ENCODE results near the gene ACER2.
"Not testable (repeated sequence)": the region's sequence is repeated elsewhere in the genome, so short reads cannot be mapped to it uniquely, and the experiment has no call there.

The ACER2 gene

DNA sequence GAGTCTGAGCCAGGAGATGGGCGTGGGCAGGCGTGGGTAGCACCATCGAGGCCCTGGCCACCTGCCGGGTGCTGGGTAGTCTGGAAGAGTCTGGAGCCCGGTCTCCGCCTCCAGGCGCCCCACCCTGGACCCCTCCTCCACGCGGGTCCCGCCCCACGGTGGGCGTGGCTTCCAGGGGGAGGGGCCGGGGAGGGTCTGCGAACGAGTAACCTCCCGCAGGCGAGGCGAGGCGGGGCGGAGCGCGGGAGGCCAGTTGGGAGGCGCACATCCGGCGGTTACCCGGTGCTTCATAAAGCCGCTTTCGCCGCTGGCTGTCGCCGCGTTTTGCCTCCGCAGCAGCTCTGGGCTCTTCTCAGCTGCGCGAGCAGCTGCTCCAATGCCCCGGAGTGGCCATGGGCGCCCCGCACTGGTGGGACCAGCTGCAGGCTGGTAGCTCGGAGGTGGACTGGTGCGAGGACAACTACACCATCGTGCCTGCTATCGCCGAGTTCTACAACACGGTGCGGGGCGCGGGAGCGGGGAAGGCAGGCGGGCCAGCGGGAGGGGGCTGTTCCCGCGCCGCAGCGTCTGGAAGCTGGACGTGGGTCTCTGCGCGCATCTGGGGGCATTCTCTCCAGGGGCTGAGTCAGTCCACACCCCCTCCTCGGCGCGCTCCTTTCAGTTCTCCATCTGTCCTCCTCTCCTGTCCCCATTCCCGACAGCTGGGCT lies at the start of gene ACER2:
TSS of gene ACER2 (plus strand) at position 317 of the 708 bp plus-strand sequence. CDS start at position 393, 76 bp downstream.
- peak; percentile 35 to 98 (median 84) for DNase-seq

DNA sequence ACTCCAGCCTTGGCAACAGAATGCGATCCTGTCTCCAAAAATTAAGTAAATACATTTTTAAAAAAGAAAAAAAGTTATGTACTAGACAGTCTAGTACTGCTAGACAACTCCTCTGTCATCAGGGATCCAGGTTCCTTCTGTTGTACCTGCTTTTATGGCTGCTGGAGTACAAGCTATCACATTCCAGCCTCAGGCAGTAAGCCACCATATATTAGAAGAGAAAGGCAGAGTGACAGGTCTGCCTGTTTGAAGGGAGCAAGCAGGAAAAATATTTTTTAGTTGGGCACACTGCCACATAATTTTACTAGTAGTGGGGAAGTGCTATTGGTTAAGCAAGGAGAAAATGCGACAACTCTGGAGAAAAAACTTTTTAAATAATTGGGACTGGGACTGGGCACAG lies 39.7 kb upstream of the ACER2 start:
- DNase-seq: no peak

DNA sequence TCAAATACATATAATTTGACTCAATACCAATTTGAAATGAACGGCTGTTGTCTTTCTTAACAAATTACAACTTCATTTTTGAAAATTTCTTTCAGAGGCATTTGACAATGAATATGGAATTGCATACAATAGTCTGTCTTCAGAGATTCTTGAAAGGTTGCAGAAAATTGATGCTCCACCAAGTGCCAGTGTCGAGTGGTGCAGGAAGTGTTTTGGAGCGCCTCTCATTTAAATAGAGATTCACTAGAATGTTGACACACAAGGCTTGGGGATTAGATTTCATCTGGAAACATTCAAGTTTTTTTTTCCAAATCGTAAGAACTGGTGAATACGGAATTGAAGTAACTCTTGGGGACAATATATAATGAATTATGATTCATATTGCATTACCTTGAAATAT lies 36.9 kb upstream of the ACER2 start:
- peak in 1 of 56 donors; percentile 3 for DNase-seq

DNA sequence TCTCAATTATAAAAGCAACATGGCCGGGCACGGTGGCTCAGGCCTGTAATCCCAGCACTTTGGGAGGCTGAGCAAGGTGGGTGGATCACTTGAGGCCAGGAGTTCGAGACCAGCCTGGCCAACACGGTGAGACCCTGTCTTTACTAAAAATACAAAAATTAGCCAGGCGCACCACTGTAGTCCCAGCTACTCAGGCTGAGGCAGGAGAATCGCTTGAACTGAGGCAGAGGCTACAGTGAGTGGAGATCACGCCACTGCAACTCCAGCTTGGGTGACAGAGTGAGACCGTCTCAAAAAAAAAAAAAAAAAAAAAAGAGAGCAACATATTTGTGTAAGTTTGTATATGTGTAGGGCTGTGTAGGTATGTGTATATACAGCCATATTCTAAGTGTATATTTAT lies 36.2 kb upstream of the ACER2 start:
- DNase-seq: no peak

DNA sequence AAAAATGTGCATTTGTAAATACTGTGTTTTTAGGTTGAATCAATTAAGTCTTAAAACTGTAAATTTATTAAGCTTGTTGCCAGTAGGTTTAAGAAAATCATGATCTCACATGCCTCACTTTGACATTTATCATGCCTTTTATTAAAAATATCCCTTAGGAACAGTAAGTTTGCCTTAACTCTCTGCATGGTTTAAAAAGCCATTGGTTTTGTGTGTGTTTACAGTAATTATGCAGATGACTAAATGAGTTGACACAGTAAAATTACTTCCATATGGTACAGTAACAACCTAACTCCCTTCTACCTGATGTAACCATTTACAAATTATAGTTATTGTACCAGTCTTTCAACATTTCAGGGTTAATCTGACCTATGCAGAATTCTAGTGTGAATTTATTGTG lies 35.3 kb upstream of the ACER2 start:
- no peak for DNase-seq

DNA sequence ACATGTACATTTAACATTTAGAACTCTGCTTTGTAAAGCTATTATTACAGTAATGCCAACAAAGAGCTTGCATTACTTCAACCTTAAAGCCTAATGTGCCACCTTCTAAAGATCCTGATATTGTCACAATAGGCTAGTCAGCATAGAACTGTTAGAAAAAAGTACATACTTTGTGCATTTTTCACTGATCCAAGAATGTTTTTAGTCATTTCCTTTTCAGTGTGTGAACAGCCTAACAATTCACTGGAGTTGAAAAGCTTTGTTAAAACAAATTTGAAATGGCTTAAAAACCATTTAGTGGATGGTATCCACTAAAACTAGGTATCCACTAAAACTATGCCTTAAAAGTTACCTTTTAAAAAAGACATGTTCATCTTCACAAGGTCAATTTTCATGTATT lies 33.3 kb upstream of the ACER2 start:
- DNase-seq: no peak

DNA sequence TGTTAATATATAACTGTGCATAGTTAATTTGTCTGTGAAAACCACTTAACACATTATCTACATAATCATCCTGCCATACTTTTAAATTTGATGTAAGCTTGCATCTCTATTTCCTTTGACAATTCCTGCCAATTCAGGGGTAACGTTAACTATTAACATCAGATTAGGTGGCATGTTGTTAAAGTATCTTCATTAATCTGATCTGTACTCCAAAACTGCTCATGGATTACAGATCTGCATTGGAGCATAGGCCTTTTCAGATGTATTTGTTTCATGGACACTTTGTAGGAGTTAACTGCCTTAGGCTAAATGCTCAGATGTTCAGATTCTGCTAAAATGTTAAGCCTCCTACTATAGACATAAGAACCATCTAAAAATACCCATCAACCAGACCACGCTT lies 31.9 kb upstream of the ACER2 start:
- DNase-seq: no peak

DNA sequence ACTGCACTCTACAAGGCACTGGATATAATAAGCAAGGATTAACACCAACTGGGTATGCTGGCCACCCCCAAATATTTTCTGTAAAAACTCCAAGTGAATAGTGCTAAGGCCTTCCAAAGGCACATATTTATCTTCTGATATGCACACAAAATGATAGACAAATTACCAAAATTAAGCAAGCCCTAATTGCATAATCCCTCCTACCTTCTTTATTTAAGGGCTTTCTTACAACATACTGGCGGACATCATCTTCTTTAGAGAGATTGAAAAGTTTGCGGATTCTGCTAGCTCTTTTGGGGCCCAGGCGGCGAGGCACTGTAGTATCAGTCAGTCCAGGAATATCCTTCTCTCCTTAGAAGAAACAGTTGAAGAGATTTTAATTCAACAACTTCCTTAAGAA lies 30.6 kb upstream of the ACER2 start:
- no peak for DNase-seq

DNA sequence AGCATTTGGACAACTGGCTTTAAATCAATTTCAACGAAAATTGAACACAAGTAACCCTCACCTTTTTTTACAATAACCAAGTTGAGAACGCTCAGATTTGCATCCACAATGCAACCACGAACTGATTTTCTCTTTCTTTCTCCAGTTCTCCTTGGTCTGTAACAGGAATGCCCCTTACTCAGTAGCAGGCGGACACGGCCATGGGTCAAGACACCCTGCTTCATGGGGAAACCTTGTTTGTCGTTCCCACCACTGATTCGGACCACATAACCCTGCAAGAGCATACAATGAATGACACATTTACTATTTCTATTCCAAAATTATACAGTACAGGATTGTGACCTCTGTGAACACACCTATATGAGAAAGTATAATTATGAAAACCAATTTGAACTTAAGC lies 30.2 kb upstream of the ACER2 start:
- no peak for DNase-seq

DNA sequence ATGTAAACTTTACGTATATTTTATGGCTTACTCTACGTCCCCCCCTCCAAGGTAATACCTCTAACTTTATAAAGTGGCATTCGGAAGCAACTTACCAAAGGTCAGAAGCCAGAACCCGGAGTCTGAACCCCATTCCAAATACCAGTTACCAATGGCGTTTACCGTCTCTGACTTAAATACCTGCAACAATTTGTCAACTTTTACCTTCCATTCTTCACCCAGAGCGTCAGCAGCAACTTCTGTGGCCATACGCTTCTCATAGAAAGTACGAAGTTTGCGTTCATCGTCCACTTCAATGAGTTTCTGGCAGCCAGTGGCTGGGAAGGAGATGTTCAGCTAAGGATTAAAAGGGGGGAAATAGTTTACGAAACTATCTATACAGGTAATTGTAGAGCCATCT lies 29.5 kb upstream of the ACER2 start:
- no peak for DNase-seq

DNA sequence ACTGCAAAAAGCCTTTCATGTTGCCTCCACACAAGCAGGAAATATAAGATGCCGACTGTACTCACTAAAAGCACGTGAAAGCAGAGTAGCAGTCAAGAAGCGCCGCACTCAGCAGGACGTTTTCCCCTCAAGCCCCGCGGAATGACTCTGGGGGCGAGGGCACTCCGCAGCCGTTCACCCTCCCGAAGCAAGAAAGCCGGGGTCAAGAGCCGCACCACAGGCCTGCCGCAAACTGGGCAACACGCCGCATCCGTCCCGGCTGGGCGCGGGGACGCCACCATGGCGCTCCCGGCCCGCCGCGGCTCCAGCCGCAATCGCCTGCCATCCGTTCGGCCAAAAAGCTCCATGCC lies 29.1 kb upstream of the ACER2 start:
- peak in 11 of 56 donors; percentile 30 to 69 (median 59) for DNase-seq

DNA sequence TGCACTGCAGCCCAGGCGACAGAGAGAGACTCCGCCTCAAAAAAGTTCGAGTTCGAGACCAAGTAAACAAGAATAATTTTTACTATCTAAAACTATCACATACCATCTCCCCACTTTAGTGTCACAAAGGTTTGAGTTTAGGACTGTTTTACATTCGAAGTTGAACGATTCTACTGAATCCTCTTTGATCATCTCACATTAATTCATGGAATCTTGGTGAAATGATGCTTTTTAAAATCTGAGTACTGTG lies 28.1 kb upstream of the ACER2 start:
- DNase-seq: no peak

DNA sequence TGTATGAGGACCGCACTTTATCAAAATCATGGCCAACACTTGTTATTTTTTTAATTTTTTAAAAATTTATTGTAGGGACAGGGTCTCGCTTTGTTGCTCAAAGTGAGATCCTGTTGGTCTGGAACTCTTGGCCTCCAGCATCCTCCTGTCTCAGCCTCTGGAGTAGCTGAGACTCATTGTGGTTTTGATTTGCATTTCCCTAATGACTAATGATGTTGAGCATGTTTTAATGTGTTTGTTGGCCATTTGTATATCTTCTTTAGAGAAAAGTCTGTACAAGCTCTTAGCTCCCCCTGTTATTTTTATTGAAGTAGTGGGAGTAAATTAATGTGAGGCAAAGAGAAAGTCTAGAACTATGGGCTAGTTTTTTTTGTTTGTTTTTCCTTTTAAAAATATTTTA lies 27.2 kb upstream of the ACER2 start:
- DNase-seq: no peak

DNA sequence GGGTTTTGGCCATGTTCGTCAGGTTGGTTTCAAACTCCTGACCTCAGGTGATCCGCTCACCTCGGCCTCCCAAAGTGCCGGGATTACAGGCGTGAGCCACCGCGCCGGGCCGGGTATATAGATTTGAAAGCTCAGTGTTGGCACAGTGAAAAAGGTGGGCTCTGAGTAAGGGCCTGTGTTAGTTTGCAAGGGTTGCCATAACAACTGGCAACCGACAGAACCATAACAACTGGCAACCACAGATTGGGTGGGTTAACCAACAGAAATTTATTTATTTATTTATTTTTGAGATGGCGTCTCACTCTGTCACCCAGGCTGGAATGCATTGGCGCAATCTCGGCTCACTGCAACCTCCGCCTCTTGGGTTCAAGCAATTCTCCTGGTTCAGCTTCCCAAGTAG lies 23.6 kb upstream of the ACER2 start:
- not testable (repeated sequence) for DNase-seq

DNA sequence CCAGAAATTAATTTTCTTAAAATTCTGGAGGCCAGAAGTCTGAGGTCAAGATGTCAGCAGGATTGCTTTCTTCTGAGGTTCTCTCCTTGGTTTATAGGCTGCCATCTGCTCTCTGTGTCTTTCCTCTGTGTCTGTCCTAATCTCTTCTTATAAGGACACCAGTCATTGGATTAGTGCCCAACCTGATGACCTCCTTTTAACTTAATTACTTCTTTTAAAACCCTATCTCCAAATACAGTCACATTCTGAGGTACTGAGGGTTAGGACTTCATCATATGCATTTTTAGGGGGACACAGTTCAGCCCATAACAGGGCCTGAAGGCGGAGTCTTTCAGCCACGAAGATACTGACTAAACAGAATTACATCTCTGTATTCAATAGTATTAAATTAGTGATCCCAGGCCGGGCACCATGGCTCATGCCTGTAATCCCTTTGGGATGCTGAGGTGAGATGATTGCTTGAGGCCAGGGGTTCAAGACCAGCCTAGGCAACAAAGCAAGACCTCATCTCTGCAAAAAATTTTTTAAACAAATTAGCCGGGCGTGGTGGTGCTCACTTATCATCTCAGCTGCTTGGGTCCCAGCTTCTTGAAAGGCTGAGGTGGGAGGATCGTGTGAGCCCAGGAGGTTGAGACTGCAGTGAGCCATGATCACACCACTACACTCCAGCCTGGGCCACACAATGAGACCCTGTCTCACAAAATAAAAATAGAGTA lies 22.9 kb upstream of the ACER2 start:
- no peak for DNase-seq

DNA sequence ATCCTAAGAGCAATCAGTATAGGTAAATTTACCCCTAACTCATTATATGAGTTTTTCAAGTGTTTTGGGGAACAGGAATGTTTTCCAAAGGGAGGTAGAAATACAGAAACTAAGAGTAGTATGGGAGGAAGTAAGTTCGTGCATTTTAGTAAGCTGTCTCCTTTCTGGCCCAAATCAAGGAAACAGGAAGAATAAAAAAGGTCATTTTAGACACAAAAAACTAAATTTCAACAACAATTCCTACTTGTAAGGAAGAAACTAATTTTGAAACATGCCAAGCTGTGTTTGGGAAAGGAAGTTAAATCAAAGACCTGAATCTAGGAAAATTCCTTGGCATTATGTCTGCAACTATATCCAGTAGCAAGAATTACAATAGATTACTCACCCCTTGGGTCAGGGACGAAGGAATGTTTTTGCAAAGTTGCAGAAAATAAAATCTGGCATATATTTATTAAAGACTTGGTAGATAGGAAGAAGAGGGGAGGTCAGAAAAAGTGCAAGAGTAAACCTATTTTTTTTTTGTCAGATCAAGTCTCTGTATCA lies 22.2 kb upstream of the ACER2 start:
- DNase-seq: no peak

DNA sequence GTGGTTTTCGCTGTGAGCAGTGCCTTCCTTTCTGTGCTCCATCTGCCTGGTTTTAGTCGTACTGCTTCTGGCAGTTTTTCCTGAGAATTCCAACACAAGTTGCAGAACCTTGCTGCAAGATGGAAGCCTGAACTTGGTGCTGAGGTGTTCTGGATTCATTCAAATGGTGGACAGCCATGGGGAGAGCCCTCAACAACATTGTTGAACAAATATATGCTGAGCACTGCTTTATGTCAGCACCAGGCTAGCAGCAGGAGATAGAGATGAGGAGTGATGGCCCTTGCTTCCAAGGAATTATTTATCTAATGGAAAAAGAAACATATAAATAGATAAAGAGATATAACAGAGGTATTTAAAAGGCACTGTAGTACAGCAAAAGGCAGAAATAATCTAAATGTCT lies 21.5 kb upstream of the ACER2 start:
- DNase-seq: no peak

DNA sequence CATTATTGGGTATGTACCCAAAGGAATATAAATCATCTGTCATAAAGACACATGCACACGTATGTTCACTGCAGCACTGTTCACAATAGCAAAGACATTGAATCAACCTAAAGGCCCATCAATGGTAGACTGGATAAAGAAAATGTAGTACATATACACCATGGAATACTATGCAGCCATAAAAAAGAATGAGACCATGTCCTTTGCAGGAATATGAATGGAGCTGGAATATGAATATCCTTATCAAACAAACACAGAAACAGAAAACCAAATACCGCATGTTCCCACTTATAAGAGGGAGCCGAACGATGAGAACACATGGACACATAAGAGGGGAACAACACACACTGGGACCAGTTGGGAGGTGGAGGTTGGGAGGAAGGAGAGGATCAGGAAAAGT lies 19.3 kb upstream of the ACER2 start:
- DNase-seq: not testable (repeated sequence)

DNA sequence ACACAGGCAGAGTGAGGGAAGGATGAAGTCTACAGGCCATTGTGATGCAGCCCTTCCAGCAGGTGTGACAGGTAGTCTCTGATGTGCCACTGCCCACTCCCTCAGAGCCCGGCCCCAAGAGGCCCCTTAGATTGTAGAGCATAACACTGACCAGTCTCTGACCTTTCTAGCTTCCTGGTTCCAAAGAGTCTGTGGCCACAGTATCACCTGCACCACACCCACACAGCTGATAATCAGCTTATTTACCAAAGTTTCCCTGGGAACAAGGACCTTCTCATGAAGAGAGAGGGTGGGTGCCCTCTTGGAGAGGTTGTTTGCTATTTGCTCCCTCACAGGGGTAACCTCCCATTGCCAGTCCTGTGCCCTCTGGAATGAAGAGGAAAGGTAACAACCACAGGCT lies 11.0 kb upstream of the ACER2 start:
- DNase-seq: no peak

DNA sequence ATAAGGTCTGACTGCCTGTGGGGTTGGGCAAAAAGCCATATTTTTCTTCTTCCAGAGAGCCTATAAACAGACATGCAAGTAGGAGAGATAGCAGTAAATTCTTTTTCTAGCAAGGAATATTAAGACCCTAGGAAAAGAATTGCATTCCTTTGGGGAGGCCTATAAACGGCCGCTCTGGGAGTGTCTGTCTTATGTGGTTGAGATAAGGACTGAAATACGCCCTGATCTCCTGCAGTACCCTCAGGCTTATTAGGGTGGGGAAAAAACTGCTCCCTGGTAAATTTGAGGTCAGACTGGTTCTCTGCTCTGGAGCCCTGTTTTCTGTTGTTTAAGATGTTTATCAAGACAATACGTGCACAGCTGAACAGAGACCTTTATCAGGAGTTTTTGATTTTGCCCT lies 5.6 kb upstream of the ACER2 start:
- not testable (repeated sequence) for DNase-seq

DNA sequence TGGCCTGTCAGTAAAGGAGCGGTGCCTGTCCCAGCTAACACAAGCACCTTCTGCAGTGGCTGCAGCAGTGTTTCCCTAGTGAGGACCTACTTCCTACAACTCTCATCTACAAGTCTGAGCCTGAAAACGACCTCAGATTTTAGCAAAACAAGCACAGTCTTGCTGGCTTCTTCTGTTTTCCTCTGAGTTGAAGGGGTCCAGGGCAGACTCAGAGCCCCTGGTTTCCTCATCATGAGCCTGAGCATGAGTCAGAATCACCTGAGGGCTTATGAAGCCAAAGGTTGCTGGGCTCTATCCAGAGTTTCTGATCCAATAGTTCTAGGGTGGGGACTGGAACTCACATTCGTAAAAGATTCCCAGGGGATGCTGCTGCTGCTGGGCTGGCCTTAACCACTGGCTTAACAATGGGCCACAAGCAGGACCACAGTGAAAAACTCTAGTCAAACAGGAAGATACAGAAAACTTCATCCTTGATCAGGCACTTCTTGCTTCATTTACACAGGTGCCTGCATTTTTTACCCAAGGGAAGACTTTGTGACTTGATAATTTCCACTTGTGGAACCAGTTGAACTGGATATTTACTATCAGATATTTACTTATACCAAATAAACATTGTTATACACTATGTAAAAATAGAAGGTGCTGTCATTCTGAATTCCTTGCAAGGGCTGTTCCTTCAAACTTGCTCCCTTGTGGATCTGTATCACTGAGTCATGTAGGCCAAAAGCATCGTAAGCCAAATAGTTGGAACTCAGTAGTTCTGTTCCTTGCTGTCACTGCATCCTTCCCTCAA lies 4.3 kb upstream of the ACER2 start:
- DNase-seq: no peak

DNA sequence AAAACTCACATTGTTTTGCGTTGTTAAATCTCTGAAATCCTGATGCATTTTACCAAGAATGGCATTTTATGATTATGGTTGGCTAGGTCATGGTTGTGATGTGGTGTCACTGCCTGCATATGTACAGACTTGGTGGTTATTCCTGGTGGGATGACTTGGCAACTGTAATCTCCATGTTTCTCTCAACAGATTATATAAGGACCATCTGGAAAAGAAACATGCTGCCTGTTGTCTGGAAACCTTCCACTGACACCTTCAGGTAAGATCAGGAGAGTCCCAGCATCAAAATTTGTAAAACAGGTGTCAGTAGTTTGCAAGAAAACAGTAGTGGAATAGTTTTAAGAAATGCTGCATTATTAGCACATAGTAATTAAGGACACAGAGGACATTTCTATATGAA lies 3.0 kb upstream of the ACER2 start:
- no peak for DNase-seq

DNA sequence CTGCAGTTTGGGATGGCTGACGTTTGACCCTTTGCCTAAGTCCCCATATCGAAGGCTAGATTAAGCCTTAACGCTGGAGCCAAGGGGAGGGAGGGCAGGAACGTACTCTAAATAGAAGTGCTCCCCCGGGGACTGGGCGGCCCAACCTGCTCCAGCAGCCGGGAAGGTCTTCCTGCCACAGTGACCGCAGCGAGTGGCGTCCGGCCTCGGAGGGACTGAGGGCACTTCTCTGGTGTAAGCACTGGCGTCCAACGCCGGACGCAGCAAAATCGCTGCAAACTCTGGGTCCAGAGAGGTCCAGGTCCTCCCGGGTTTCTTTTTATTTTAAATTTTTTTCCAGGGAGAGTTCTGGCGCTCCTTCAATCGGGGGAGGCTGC lies 505 bp upstream of the ACER2 start:
- DNase-seq: peak in 5 of 56 donors; percentile 15 to 57 (median 55)

Data from nucleus accumbens (tissue), 56 donors.